SK-N-SH (cell line): Measurements from ENCODE around the gene FAM20A. TPM values are rescaled to one million over a fixed set of nuclear protein-coding genes. Genes with fewer than 3 reads are reported as not detected.
A peak's percentile ranks its signal among the peaks of the same experiment; 100 is the strongest.

ENCODE experiments used
- CTCF ChIA-PET: fragments of 300-600, 350-600 bp; formaldehyde crosslinking; extraction: SDS; loops from one replicate; lab custom pipeline; 2021; lab: Yijun Ruan, JAX
- POLR2A ChIA-PET: fragments of 350-600 bp; sonication (Branson Sonifier 250); formaldehyde crosslinking; extraction: SDS; loops from one replicate; lab custom pipeline; 2020; ENCODE audit warnings: antibody characterized with exemption, inconsistent platforms; lab: Yijun Ruan, JAX
- DNase-seq: peaks from one replicate; pipeline ENCODE4 v3.0.0; 2012
- H2AFZ ChIP-seq: fragments of 200-600 bp; sonication (generic); 2 replicates; pipeline ENCODE4 v1.8.1; 2016; ENCODE audit warnings: antibody characterized with exemption, mild to moderate bottlenecking, low read depth
- H3F3A ChIP-seq: fragments of 200-600 bp; sonication (generic); replicated peaks from 2 replicates; pipeline ENCODE3; 2016; ENCODE audit warnings: antibody characterized with exemption, mild to moderate bottlenecking; ENCODE audit not compliant: insufficient read depth
- H3K27ac ChIP-seq, 2 experiments: fragments of 200-500 bp in 1 of 2; fragments of 200-600 bp in 1 of 2; sonication (Bioruptor generic) in 1 of 2; sonication (generic), shearing (Covaris generic) in 1 of 2; 2 replicates each; pipeline versions ENCODE4 v1.5.1 to v1.6.1; 2014 to 2016; ENCODE audit warnings: low read depth in 2 of 2, inconsistent platforms in 1 of 2, low read length in 1 of 2, mild to moderate bottlenecking in 1 of 2, mixed read lengths in 1 of 2
- H3K27me3 ChIP-seq: fragments of 200-600 bp; sonication (generic), shearing (Covaris generic); 2 replicates; pipeline ENCODE4 v1.6.1; 2016; ENCODE audit warnings: mixed run types; ENCODE audit not compliant: insufficient read depth
- H3K36me3 ChIP-seq, 2 experiments: fragments of 200-500 bp in 1 of 2; fragments of 200-600 bp in 1 of 2; sonication (Bioruptor generic) in 1 of 2; sonication (generic) in 1 of 2; replicated peaks in 1 of 2; 2 replicates each; pipeline versions ENCODE3 to v1.5.1; 2014 to 2016; ENCODE audit warnings: low read length in 1 of 2, mild to moderate bottlenecking in 1 of 2; ENCODE audit not compliant: insufficient read depth in 2 of 2, control insufficient read depth in 1 of 2
- H3K4me1 ChIP-seq, 2 experiments: fragments of 200-500 bp in 1 of 2; fragments of 200-600 bp in 1 of 2; sonication (Bioruptor generic) in 1 of 2; sonication (generic), shearing (Covaris generic) in 1 of 2; 2 replicates each; pipeline versions ENCODE4 v1.5.1 to v1.6.1; 2014 to 2016; ENCODE audit warnings: low read depth in 1 of 2, low read length in 1 of 2, mixed run types in 1 of 2; ENCODE audit not compliant: insufficient read depth in 2 of 2, control insufficient read depth in 1 of 2
- H3K4me2 ChIP-seq: fragments of 200-600 bp; sonication (generic), shearing (Covaris generic); 2 replicates; pipeline ENCODE4 v1.6.1; 2017; ENCODE audit warnings: mixed run types
- H3K4me3 ChIP-seq, 2 experiments: fragments of 200-500 bp in 1 of 2; fragments of 200-600 bp in 1 of 2; sonication (Bioruptor generic) in 1 of 2; sonication (generic), shearing (Covaris generic) in 1 of 2; 2 replicates each; pipeline versions ENCODE4 v1.5.1 to v1.8.1; 2014 to 2016; ENCODE audit warnings: low read depth in 2 of 2, inconsistent platforms in 1 of 2, low read length in 1 of 2, mild to moderate bottlenecking in 1 of 2, mixed read lengths in 1 of 2, moderate library complexity in 1 of 2
- H3K79me2 ChIP-seq: fragments of 200-600 bp; sonication (generic); 2 replicates; pipeline ENCODE4 v1.8.1; 2017; ENCODE audit warnings: mild to moderate bottlenecking; ENCODE audit not compliant: insufficient read depth
- H3K9ac ChIP-seq: fragments of 200-600 bp; sonication (generic); 2 replicates; pipeline ENCODE4 v1.6.1; 2017; ENCODE audit warnings: mixed run types
- H3K9me2 ChIP-seq: fragments of 200-600 bp; sonication (generic); 2 replicates; pipeline ENCODE4 v1.6.1; 2017; ENCODE audit warnings: mixed run types
- H3K9me3 ChIP-seq: fragments of 200-600 bp; sonication (generic); 2 replicates; pipeline ENCODE4 v1.6.1; 2017; ENCODE audit warnings: mixed run types, mild to moderate bottlenecking, moderate library complexity
- H4K20me1 ChIP-seq: fragments of 200-600 bp; sonication (generic); 2 replicates; pipeline ENCODE4 v1.6.1; 2017; ENCODE audit warnings: mild to moderate bottlenecking, mixed run types; ENCODE audit not compliant: insufficient read depth
- EZH2phosphoT487 ChIP-seq: fragments of 200-600 bp; sonication (generic); IDR thresholded peaks from 2 replicates; pipeline ENCODE4 v1.6.1; 2017; ENCODE audit warnings: low read depth, mixed run types, mild to moderate bottlenecking, antibody characterized with exemption, moderate library complexity, borderline replicate concordance
- FOSL2 ChIP-seq: IDR thresholded peaks from 2 replicates; pipeline ENCODE4 v1.4.0; 2012; ENCODE audit warnings: low read depth, mild to moderate bottlenecking, moderate library complexity, borderline replicate concordance
- GATA2 ChIP-seq: sonication (generic); formaldehyde crosslinking; IDR thresholded peaks from 2 replicates; pipeline ENCODE4 v1.5.0; 2020; ENCODE audit warnings: mild to moderate bottlenecking, missing genetic modification reagents
- IRF3 ChIP-seq: fragments of 150-350 bp; IDR thresholded peaks from 2 replicates; pipeline ENCODE4 v1.6.1; 2016; ENCODE audit warnings: mild to moderate bottlenecking, low read depth, low read length
- NFIC ChIP-seq: IDR thresholded peaks from 2 replicates; pipeline ENCODE4 v1.4.0; 2012; ENCODE audit warnings: borderline replicate concordance
- POLR2AphosphoS5 ChIP-seq: IDR thresholded peaks from 2 replicates; pipeline ENCODE4 v1.6.1; 2012; ENCODE audit warnings: low read depth, low read length
- RXRA ChIP-seq: IDR thresholded peaks from 2 replicates; pipeline ENCODE4 v1.4.0; 2012; ENCODE audit warnings: low read depth, mild to moderate bottlenecking, borderline replicate concordance
- SMC3 ChIP-seq: IDR thresholded peaks from 2 replicates; pipeline ENCODE4 v1.6.1; 2012; ENCODE audit warnings: low read depth, low read length, improper control_type of control experiment
- TAF1 ChIP-seq: IDR thresholded peaks from 2 replicates; pipeline ENCODE4 v1.6.1; 2012; ENCODE audit warnings: low read depth, mild to moderate bottlenecking, low read length, moderate library complexity, borderline replicate concordance
- YY1 ChIP-seq: IDR thresholded peaks from 2 replicates; pipeline ENCODE4 v1.4.0; 2012; ENCODE audit warnings: low read depth, mild to moderate bottlenecking
- WGBS: methylation state at CpG from one replicate; pipeline ENCODE4 v1.1.6; 2017; ENCODE audit warnings: low lambda C conversion rate; 5-methylcytosine and 5-hydroxymethylcytosine counted together
- polyA plus RNA-seq, 3 experiments: library from polyadenylated mRNA; depleted of rRNA; stranded (reverse); fragments of >200 nt; gene quantifications; 2 replicates each; pipeline ENCODE4 v1.2.3, GENCODE V29; 2012
- TF ChIP-seq, protein P1 (sequence below): IDR thresholded peaks from 2 replicates; pipeline ENCODE4 v1.6.1; 2012; ENCODE audit warnings: mild to moderate bottlenecking, low read depth, low read length, moderate library complexity

FAM20A gene
- polyA plus RNA-seq, 1 of the 3 experiments (the other 2 are of a cell fraction) = not detected

GRCh38 chr17:68600067-68600930 is 868 bp downstream of the FAM20A start:
- Histone ChIP-seq H3K79me2 (no peaks in the 10 kb centered on the region), H3K9me3 (no peaks in the 10 kb centered on the region)
- TF ChIP-seq RXRA (no peak), YY1 (no peak), IRF3 (no peak), GATA2 (CRISPR knock-in tag) (no peak), POLR2AphosphoS5 (no peak), NFIC (no peak), TAF1 (no peak), EZH2phosphoT487 (no peak), SMC3 (no peak), FOSL2 (no peak)
- TF ChIP-seq, protein P1, sequence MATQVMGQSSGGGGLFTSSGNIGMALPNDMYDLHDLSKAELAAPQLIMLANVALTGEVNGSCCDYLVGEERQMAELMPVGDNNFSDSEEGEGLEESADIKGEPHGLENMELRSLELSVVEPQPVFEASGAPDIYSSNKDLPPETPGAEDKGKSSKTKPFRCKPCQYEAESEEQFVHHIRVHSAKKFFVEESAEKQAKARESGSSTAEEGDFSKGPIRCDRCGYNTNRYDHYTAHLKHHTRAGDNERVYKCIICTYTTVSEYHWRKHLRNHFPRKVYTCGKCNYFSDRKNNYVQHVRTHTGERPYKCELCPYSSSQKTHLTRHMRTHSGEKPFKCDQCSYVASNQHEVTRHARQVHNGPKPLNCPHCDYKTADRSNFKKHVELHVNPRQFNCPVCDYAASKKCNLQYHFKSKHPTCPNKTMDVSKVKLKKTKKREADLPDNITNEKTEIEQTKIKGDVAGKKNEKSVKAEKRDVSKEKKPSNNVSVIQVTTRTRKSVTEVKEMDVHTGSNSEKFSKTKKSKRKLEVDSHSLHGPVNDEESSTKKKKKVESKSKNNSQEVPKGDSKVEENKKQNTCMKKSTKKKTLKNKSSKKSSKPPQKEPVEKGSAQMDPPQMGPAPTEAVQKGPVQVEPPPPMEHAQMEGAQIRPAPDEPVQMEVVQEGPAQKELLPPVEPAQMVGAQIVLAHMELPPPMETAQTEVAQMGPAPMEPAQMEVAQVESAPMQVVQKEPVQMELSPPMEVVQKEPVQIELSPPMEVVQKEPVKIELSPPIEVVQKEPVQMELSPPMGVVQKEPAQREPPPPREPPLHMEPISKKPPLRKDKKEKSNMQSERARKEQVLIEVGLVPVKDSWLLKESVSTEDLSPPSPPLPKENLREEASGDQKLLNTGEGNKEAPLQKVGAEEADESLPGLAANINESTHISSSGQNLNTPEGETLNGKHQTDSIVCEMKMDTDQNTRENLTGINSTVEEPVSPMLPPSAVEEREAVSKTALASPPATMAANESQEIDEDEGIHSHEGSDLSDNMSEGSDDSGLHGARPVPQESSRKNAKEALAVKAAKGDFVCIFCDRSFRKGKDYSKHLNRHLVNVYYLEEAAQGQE = no peak
- TF ChIP-seq, all 33 proteins: peak for 0
- DNase-seq = peak; percentile 78
- ChIA-PET POLR2A (no interaction called here), CTCF (interaction anchor here (1.0 to 3.2 kb wide), 3 partner anchors 11 to 164 kb away, joined by 3 to 19 read pairs (median 4); no protein-coding TSS in a partner anchor)
- no peaks in the 10 kb centered on the region for H3K9me2 ChIP-seq
- H3K4me3 ChIP-seq = peak overlapping the region; percentile 37 to 41
- H3K4me2 ChIP-seq = peak overlapping the region; percentile 75; the same call in 1 of the 2 replicates
- H3K4me1 ChIP-seq = peaks cover 0 to 9% of the 10 kb centered on the region in 2 experiments; a peak in 1 of 4 replicates
- peaks cover 51% of the 10 kb centered on the region for H3K27me3 ChIP-seq
- no peak overlapping the region for H3K27ac ChIP-seq
- H3K36me3 ChIP-seq = no peaks in the 10 kb centered on the region
- H2AFZ ChIP-seq = no peak overlapping the region
- H4K20me1 ChIP-seq = no peaks in the 10 kb centered on the region
- WGBS = 33% methylated on average over 9 of the region's 88 CpGs
- H3F3A ChIP-seq = no peaks in the 10 kb centered on the region
- no peak overlapping the region for H3K9ac ChIP-seq
